K562 (cell line): ENCODE data around the gene AZGP1. TPM values are rescaled to one million over a fixed set of nuclear protein-coding genes. Genes with fewer than 3 reads are reported as not detected.

Experiments
- BRF2 ChIP-seq: IDR thresholded peaks from 3 replicates; pipeline ENCODE4 v1.6.1; 2011; ENCODE audit warnings: borderline replicate concordance, mild to moderate bottlenecking; ENCODE audit not compliant: insufficient read length, insufficient read depth
- CREM ChIP-seq: IDR thresholded peaks from 2 replicates; pipeline ENCODE4 v1.6.1; 2014; ENCODE audit warnings: antibody characterized with exemption, low read depth
- E2F8 ChIP-seq: fragments of 450-650 bp; IDR thresholded peaks from 2 replicates; pipeline ENCODE4 v1.7.1; 2018; ENCODE audit warnings: mild to moderate bottlenecking, low read depth; ENCODE audit not compliant: partially characterized antibody
- EGR1 ChIP-seq: fragments of 450-650 bp; conservative IDR thresholded peaks from 2 replicates; pipeline ENCODE4 v1.6.1; 2017; ENCODE audit warnings: mild to moderate bottlenecking
- ILK ChIP-seq: fragments of 450-650 bp; IDR thresholded peaks from 2 replicates; pipeline ENCODE4 v1.6.1; 2016; ENCODE audit warnings: missing genetic modification characterization, low read depth, mild to moderate bottlenecking, missing compliant biosample characterization, moderate library complexity, borderline replicate concordance
- NEUROD1 ChIP-seq: fragments of 150-350 bp; IDR thresholded peaks from 2 replicates; pipeline ENCODE4 v1.6.1; 2014; ENCODE audit warnings: borderline replicate concordance, low read length, low read depth; ENCODE audit not compliant: partially characterized antibody
- RB1 ChIP-seq: fragments of 450-650 bp; IDR thresholded peaks from 2 replicates; pipeline ENCODE4 v1.6.1; 2017; ENCODE audit warnings: low read depth, mild to moderate bottlenecking
- TAF1 ChIP-seq: IDR thresholded peaks from 2 replicates; pipeline ENCODE4 v1.6.1; 2011; ENCODE audit warnings: mild to moderate bottlenecking, low read length, moderate library complexity; ENCODE audit not compliant: insufficient read depth, control insufficient read depth, severe bottlenecking; ENCODE audit errors: extremely low read depth
- TEAD2 ChIP-seq: fragments of 450-650 bp; IDR thresholded peaks from 2 replicates; pipeline ENCODE4 v1.6.1; 2016; ENCODE audit warnings: missing genetic modification characterization, control low read depth, missing compliant biosample characterization
- ZBTB34 ChIP-seq: fragments of 250-450 bp; sonication (Bioruptor Pico); IDR thresholded peaks from 2 replicates; pipeline ENCODE4 v1.8.0; 2021; ENCODE audit warnings: mild to moderate bottlenecking, moderate library complexity
- ZNF224 ChIP-seq: sonication (generic); formaldehyde crosslinking; IDR thresholded peaks from 2 replicates; pipeline ENCODE4 v1.8.0; 2022; ENCODE audit warnings: mild to moderate bottlenecking, missing genetic modification reagents
- ZSCAN29 ChIP-seq: fragments of 450-650 bp; IDR thresholded peaks from 2 replicates; pipeline ENCODE4 v1.6.1; 2017
- polyA plus RNA-seq, 8 experiments: library from polyadenylated mRNA; depleted of rRNA in 4 of 8; stranded (reverse) in 5 of 8; unstranded in 3 of 8; fragments of >200 nt; fragmentation: Nextera tagmentation in 2 of 8; fragmentation: Illumina TruSeq in 1 of 8; extraction: Ambion mirVana in 2 of 8; extraction: Trizol in 1 of 8; gene quantifications; 2 replicates each; pipeline versions ENCODE4 v1.2.1 to v1.2.3, GENCODE V29; 2011 to 2014; ENCODE audit warnings: inconsistent platforms in 1 of 8, missing spikeins in 1 of 8
- total RNA-seq, 7 experiments: library from RNA; depleted of rRNA in 6 of 7; stranded (reverse); fragments of >200 nt in 6 of 7; fragmentation: Illumina TruSeq in 2 of 7; extraction: Trizol in 2 of 7; gene quantifications; 2 replicates each; pipeline versions ENCODE4 v1.2.1 to v1.2.3, GENCODE V29; 2011 to 2021; ENCODE audit warnings: low replicate concordance in 1 of 7
- TF ChIP-seq, protein P1 (sequence below): fragments of 200-400 bp; formaldehyde crosslinking; IDR thresholded peaks from 2 replicates; pipeline ENCODE4 v1.6.1; 2017; ENCODE audit warnings: mild to moderate bottlenecking, low read depth, low read length, moderate library complexity
- TF ChIP-seq, protein P2 (sequence below): fragments of 250-450 bp; sonication (Bioruptor Pico); IDR thresholded peaks from 2 replicates; pipeline ENCODE4 v1.8.0; 2022; ENCODE audit warnings: inconsistent platforms

AZGP1 gene
- total and polyA plus RNA-seq, 9 of the 15 experiments (the other 6 are each of a cell fraction or from before 2014, with no cell fraction given), result 0.18 to 0.53 TPM; not detected in 7

- TF ChIP-seq, protein P1, sequence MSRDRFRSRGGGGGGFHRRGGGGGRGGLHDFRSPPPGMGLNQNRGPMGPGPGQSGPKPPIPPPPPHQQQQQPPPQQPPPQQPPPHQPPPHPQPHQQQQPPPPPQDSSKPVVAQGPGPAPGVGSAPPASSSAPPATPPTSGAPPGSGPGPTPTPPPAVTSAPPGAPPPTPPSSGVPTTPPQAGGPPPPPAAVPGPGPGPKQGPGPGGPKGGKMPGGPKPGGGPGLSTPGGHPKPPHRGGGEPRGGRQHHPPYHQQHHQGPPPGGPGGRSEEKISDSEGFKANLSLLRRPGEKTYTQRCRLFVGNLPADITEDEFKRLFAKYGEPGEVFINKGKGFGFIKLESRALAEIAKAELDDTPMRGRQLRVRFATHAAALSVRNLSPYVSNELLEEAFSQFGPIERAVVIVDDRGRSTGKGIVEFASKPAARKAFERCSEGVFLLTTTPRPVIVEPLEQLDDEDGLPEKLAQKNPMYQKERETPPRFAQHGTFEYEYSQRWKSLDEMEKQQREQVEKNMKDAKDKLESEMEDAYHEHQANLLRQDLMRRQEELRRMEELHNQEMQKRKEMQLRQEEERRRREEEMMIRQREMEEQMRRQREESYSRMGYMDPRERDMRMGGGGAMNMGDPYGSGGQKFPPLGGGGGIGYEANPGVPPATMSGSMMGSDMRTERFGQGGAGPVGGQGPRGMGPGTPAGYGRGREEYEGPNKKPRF, result no peak
- TF ChIP-seq BRF2 (no peak), E2F8 (peak; percentile 98), TAF1 (peak; percentile 100), CREM (peak; percentile 98), ILK (no peak), TEAD2 (tag) (no peak), NEUROD1 (no peak), ZNF224 (CRISPR knock-in tag) (no peak), ZBTB34 (CRISPR knock-in tag) (no peak), RB1 (peak; percentile 86), EGR1 (0 out of 2 replicates have a peak, but pooled peaks have one; percentile 6), ZSCAN29 (0 out of 2 replicates have a peak, but pooled peaks have one; percentile 29)
- TF ChIP-seq, protein P2, sequence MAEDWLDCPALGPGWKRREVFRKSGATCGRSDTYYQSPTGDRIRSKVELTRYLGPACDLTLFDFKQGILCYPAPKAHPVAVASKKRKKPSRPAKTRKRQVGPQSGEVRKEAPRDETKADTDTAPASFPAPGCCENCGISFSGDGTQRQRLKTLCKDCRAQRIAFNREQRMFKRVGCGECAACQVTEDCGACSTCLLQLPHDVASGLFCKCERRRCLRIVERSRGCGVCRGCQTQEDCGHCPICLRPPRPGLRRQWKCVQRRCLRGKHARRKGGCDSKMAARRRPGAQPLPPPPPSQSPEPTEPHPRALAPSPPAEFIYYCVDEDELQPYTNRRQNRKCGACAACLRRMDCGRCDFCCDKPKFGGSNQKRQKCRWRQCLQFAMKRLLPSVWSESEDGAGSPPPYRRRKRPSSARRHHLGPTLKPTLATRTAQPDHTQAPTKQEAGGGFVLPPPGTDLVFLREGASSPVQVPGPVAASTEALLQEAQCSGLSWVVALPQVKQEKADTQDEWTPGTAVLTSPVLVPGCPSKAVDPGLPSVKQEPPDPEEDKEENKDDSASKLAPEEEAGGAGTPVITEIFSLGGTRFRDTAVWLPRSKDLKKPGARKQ (CRISPR knock-in tag), result no peak
Measured at GRCh38 chr7:100015232-100016214, 39.7 kb upstream of the AZGP1 start, which contains the start of gene ZKSCAN1 (continued).
